GM19467 (cell line): ENCODE measurements around the gene MEPCE.

Source experiments
- ATAC-seq: cut with Tn5 transposase; IDR thresholded peaks from one replicate; pipeline ENCODE4 v1.9.1; 2021; ENCODE audit warnings: mild to moderate bottlenecking, moderate library complexity; ENCODE audit not compliant: unreplicated experiment

MEPCE gene

DNA sequence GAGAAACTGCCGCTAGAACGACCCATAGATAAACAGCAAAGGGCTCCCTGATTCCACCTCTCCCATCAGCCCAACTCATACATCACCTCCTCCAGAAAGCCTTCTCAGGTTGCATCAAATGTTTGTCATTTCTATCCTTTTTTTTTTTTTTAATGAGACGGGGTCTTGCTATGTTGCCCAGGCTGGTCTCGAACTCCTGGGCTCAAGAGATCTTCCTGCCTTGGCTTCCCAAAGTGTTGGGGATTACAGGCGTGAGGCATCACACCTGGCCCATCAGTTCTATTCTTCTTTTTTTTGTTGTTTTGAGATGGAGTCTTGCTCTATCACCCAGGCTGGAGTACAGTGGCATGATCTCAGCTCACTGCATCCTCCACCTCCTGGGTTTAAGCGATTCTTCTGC lies 27.4 kb downstream of the MEPCE start:
- ATAC-seq = no peak

DNA sequence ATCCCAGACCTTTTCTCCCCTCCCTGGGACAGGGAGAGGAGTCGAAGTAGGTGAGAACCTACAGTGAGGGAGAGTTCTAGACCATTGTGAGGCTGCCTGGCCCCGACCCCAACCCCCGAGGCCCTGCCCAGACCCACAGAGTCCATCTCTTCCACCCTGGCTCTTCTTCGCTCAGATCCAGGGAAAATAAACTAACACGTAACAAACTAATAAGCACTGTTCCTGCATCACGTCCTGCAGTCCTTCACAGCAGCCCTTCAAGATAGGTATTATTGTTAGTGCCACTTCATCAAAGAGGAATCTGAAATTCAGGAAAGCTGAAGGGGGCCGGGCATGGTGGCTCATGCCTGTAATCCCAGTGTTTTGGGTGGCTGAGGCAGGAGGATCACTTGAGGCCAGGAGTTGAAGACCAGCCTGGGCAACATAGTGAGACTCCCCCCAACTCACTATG lies 34.6 kb downstream of the MEPCE start, which contains the start of gene SPACDR:
Gene SPACDR (minus strand): TSS at position 51 of the 451 bp plus-strand sequence. CDS start 235 bp downstream, outside the sequence.
- ATAC-seq = no peak

DNA sequence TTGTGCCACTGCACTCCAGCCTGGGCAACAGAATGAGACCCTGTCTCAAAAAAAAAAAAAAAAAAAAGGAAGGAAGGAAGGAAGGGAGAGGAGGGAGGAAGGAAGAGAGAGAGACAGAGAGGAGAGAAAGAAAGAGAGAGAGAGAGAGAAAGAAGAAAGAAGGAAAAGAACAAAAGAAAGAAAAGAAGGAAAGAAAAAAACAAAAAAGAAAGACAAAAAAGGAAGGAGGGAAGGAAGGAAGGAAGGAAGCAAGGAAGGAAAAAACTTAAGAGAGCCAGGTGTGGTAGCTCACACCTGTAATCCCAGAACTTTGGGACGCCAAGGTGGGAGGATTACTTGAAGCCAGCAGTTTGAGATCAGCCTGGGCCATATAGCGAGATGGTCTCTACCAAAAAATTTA lies 35.2 kb downstream of the MEPCE start:
- ATAC-seq = no peak

DNA sequence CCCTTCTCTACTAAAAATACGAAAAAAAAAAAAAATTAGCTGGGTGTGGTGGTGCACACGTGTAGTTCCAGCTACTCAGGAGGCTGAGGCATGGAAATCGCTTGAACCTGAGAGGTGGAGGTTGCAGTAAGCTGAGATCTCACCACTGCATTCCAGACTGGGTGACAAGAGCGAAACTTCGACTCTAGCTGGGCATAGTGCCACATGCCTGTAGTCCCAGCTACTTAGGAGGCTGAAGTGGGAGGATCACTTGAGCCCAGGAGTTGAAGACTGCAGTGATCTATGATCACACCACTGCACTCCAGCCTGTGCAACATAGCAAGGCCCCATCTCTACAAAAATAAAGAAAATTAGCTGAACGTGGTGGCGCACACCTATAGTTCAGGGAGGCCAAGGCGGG lies 35.7 kb downstream of the MEPCE start:
- no peak for ATAC-seq

DNA sequence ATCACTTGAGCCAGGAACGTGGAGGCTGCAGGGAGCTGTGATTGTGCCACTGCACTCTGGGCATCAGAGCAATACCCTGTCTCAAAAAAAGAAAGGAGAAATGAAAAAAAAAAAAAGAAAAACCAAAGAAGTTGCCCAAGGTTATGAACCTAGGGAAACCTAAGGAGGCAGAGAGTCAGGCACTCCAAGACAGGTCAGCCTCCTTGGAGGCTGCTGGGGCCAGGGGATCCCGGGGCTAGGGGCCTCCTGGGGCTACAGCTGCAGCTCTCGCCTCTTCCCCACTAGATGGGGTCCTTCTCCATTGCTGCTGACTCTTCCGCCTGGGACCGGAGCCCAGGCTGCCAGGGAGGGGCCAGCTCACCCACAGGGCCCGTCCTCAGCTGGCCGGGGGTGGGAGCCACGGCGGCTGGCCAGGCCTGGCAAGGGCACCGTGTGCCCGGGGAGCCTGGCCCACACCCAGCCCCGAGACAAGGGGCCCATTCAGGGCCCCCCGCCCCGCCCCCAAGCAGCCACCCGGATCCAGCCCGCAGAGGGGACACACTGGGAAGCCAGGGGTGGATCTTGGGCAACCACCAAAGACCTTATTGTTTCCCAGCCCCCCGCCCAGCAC lies 36.2 kb downstream of the MEPCE start:
- ATAC-seq = no peak

DNA sequence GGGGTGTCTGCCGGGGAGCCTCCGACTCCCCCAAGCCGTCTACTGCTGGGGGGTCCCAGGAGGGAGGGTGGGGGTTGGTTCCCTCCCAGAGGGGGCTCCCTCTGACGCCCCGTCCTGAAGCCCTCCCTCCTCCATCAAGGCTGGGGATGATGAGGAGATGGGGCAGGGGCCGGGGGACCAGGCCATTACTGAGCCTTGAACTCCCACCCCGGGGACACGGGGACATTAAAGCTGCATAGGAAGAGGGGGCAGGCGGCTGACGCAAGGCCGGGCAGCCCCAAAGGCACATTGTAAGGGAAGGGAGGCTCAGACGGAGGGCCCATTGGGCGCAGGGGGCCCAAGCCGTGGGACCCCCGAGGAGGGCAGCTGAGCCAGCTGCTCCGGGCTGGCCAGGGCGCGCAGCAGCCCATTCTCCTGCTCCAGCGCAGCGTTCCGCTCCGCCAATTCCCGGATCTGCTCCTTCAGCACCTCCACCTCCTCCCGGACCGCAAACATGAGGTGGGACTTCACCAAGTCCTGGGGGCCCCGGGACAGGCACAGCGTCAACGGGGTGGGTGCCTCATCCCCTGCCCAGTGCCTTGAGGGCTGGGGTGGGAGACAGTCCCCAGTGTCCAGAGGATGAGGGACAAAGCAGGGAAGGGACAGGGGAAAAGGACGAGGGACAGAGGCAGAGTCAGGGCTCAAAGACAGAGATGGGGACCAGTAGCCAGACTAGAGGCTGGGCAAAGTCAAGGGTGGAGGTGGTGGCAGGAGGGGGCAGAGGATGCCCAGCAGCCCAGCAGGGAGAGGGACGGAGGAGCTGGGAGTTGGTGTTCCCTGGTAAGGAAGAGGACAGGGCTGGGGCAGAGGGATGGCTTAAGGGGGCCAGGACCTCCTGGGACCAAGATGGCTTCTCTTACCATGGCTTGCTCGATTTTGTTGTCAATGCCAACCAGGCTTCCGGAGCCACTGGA lies 37.3 kb downstream of the MEPCE start:
- ATAC-seq = no peak

DNA sequence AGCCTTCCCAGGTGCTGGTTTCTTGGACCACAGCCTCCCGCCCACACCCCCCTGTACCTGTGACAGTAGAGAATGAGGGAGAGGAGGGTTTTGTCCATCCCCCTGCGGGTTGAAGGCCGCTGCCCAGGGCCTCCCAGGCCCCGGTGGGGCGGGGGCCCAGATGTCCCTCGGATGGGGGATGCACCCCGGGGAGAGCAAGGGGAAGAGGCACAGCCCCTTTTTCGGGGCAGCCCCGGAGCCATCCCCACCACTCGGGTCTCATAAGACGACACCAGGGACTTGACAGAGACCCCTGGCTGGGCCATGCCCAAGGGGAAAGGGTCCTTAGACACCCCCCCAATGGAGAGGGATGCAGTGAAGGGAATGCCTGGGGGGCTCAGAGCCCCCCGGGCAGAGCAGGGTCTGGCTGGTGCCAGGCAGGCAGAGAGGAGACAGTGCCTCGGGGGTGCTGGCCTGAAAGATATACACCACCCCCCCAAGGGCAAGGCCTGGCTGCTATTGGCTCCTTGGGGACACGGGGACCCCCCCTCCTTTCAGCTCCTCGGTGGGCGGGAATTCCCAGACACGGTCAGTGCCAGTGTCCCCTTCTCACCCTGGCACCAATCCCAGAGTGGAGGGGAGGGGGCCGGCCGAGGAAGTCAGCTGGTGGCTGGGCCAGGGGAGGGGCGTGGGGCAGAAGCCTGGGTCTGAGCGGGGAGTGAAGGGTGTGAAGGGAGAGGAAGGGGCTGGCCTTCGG lies 38.2 kb downstream of the MEPCE start:
- no peak for ATAC-seq

DNA sequence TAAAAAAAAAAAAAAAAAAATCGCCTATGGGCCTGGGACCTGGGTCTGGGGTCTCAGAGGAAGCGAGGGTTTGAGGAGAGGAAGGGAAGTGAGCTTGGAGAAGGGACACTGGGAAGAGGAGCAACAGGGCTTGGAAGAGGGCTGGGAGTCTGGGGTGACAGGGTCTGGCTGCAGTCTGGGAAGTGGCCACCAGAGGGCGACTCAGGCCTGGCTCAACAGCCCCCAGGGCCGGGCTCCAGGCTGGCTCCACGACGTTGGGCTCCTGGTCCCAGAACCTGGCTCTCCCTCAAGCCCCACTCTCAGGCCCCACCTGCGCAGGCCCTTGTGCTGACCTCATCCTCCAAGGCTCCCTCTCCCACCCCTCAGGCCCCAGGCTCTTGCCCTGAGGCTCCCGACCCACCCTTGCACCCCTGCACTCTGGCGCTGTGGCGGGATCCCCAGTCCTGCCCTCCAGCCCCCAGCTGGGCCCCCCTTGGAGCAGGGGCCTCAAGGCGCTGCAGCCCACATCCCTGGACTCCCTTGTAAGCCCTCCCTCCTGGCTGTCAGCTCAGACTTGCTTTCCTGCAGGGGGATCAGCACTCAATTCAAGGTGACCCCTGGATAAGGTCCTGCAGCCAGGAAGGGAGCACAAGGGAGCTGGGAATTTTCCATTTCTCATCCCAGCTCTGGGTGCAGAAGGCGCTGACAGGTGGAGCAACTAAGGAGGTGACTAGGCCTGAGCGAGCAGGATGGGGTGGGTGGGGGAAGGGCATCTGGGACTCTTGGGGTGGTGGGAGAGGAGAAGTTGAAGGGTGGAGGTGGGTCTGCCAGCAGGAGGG lies 39.8 kb downstream of the MEPCE start:
- ATAC-seq = no peak

DNA sequence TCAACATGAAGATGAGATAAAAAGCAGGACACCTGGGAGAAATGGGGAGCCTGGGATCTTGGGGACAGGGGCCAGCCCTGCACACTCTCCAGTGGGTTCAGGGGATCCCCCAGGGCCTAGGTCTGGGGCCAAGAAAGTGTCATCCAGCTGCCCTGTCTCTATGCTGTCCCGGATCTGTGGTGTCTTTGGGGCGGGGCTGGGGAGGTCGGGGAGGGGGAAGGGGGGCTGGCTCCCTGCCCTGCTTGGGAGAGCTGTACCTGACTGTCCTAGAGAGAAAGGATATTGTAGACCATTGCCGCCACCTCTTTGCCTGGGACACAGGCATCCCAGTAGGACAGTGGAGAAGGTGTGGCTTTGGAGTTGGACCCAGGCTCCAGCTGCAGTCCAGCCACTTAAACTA lies 41.4 kb downstream of the MEPCE start:
- ATAC-seq = no peak

DNA sequence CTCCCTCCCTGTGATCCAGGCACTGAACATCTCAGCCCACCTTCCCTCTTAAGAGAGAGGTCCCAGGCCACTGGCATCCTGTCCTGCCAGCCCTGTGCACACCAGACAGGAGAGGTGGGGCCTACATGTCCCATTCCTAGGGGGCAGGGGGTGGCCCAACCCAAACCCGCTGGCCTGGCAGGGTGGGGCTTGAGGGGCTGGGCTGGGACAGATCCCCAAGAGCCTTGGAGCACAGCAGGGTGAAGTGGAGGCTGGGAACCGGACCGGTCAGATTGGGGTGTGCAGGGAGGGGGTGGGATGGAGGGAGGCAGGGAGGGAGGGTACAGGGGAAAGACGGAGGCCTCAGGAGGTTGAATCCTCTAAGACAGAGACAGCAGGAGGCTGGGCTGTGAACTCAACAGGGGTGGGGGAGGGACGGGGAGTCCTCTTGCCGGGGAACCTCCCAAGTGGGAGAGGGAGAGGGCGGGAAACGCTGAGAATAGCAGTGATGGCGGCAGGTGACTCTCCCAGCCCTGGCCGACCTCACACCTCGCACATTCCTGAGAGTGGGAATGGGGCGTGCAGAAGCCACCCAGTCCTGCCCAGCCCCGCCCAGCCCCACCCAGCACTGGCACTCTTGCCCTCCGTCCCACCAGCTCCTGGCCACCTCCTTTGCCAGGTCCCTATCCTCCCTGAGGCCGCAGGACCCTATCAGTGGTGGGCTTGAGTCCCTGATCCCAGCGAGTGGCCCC lies 42.7 kb downstream of the MEPCE start:
- no peak for ATAC-seq

DNA sequence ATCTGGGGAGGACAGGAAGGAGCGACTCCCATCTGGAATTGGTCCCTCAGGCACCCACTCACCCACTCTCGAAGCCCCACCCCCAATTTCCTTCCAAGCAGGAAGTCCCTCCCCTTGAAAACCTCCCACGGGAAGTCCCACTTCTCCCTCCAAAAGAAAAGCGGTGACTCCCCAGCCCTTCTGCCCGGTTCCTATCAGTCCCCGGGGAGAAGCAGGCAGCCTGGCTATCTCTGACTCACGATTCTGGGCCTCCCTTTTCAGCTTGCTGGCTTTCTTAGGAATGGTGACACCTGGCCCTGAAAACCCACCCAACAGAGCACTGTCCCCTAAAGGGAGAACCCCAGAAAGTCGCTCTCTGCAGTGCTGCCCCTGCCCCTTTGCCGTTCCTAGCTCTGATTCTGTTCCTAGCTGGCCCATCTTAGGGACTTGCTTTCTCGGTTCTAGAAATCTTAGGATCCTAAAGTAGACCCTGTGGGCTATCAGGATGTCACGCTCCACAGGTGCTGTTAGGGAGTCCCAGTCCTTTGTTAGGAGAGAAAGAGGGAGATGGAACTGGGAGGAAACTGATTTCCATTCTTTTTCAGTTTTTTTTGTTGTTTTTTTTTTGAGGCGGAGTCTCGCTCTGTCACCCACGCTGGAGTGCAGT lies 43.3 kb downstream of the MEPCE start:
- no peak for ATAC-seq

DNA sequence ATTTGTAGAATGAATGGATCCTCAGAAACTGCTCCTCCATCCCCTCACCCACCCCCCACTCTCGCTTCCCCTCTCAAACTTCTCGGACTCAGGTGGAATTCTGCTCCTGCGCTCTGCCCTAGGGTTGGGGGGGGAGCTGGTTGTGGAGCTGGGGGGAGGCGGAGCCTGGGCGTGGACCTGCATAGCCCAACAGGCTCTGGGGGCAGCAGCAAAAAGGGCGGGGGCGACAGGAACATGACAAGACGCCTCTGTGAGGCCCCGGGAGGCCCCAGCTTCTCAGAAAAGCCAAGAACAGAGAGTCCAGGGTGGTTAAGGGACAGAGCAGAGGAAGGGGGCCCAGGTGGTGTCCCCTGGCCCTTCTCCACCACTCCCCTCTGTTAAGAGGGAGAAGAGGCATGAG lies 45.9 kb downstream of the MEPCE start:
- no peak for ATAC-seq

DNA sequence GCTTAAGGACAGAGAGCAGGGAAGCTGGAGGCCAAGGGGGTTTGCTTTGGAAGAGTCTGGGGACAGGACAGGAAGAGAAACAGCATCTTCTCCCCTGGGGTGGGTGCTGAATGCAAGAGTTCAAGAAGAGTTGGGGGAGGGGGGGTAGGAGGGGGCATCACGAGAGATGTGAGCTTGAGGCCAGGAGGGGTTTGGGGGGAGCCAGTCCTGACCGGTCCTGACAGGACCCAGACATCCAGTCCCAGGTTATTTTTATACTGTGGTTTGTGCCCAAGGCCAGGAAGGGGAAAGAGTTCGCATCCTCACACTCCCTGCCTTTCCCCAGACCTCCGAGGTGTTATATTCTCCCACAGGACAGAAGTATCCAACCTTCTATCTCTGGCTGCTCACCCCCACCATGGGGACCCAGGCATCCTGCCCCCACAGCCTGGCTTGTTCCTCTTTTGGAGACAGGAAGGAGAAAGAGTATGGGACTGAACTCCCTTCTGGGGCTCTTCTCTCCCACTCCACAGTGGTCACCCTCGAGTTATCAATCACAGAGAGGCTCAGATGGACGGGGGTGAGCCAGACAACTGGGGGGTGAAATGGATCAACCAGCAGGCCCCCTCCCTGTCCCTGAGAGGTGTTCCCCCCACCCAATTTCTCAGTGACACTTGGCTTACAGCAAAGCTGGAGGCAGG lies 46.6 kb downstream of the MEPCE start:
- ATAC-seq = no peak

DNA sequence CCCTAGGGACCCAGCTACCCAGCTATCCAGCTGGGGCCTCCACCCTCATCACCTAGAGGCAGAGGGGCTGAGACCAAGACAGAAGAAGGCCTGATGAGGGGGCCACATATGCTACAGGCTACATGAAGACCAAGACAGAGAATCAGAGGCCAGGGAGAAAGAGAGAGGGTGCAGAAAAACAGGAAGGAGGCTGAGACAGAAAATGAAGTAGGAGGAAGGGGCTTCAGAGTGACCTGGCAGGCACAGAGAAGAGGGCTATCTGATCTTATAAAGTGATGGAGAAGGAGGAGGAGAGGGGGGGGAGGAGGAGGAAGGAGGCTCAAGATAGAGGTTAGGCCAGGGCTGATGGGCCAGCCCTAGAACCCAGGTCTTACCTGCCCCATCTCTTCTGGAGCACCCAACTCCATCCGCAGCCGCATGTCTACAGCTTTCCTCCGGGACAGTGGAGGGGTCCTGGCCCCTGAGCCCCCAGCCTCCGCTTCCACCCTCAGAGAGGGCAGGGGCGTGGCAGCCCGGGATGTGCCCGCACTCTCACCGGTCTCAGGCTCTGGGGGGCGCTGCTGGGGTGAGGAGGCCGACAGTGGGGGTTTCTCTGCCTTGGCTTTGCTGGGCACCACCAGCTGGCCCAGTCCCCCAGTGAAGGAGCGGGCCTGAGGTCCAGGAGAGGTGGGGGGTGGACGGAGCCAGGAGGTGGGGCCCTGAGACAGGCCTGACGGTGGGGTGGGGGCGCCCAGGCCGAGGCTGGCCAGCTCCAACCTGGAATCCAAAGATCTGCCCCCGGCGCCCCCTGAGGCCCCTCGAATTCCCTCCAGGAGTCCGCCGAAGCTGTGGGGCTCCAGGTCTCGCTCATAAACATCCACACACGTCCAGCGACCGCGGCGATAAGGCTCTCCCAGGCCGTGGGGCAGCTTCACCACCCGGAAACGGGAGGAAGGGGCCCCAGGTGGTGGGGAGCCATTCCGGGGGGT lies 47.6 kb downstream of the MEPCE start:
- no peak for ATAC-seq

DNA sequence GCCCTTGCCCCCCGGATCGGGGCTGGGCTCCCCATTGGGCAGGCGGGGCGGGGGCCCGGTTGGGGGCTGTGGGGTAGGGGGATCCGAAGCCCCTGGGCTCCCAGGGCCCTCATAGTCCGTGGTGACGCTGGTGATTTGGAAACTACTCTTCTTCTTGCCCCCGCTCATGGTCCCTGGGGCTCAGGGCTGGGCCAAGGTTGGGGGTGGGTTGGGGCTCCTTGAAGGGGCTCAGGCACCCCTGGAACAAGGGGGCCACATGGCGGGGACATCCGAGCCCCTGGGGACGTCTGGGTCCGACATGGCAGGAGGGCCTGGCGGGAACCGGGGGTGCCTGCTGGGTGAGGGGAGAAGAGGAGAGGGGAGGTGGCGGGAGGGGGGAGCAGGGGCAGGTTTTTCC lies 48.2 kb downstream of the MEPCE start:
- no peak for ATAC-seq

DNA sequence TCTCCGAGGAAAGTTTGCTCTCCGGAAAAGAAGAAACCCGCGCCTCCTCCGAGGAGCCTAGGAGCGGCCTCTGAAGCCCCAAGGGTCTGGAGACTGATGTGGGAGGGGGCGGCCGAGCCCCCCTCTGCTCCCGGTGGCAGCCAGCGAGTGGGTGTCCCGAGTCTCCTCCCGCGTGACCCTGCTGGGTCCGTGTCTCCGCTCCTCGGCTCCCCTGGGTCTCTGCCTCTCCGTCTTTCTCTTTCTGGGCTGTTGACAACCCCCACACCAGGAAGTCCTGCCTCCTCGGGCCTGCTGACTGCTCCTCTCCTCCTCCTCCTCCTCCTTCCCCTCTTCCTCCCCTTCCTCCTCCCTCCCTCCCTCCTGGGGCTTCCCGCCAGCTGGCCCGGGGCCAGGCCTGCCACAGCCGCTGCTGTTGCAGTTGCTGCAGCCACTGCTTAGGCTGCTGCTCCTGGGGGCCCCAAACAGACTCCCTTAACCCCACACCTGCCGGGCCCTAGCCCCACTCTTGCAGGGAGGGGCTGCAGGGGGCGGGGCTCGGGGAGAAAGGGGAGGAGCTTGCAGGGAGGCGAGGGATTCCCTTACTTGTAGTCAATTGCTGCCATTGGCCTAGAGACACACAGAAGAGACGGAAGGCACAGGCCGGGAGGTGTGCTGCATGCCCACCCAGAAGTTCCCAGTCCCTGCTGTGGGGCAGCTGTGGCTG lies 49.5 kb downstream of the MEPCE start, which contains the start of gene TSC22D4:
Gene TSC22D4 (minus strand): TSS at position 257 of the 703 bp plus-strand sequence. CDS start 1,176 bp downstream, outside the sequence.
- ATAC-seq = peak; percentile 46

DNA sequence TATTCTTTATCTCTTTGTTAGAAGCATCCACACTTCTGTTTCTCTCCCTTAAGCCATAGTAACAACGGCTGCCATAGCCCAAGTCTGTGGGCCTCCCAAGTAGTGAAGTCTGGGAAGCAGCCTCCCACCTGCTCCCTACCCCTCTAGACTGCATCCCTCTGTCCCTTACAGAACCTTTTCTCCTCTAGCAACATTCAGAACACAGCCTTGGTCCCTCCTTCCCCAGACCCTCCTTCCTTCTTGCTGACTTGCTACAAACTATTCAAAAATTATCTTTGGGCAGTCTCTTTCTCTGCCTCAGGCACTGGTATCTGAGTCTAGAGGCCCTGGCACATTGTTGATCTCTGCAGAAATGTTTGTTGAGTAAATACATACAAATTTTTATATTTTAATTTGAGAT lies 51.8 kb downstream of the MEPCE start:
- ATAC-seq = no peak
